HL-60/S4 treated with phorbol 12-myristate 13-acetate at 8.2 ng/mL for 4 days and 3 days (cell line): ENCODE results near the gene PCBP3.
"Not testable (repeated sequence)": the region's sequence is repeated elsewhere in the genome, so short reads cannot be mapped to it uniquely, and the experiment has no call there.

Experiments used
- in situ Hi-C: fragments of 300-500 bp; cut with MboI; formaldehyde crosslinking; loops from 2 replicates; pipeline ENCODE4 v1.15.0; 2022; ENCODE audit warnings: low sequenced_read_pairs

PCBP3 gene

DNA sequence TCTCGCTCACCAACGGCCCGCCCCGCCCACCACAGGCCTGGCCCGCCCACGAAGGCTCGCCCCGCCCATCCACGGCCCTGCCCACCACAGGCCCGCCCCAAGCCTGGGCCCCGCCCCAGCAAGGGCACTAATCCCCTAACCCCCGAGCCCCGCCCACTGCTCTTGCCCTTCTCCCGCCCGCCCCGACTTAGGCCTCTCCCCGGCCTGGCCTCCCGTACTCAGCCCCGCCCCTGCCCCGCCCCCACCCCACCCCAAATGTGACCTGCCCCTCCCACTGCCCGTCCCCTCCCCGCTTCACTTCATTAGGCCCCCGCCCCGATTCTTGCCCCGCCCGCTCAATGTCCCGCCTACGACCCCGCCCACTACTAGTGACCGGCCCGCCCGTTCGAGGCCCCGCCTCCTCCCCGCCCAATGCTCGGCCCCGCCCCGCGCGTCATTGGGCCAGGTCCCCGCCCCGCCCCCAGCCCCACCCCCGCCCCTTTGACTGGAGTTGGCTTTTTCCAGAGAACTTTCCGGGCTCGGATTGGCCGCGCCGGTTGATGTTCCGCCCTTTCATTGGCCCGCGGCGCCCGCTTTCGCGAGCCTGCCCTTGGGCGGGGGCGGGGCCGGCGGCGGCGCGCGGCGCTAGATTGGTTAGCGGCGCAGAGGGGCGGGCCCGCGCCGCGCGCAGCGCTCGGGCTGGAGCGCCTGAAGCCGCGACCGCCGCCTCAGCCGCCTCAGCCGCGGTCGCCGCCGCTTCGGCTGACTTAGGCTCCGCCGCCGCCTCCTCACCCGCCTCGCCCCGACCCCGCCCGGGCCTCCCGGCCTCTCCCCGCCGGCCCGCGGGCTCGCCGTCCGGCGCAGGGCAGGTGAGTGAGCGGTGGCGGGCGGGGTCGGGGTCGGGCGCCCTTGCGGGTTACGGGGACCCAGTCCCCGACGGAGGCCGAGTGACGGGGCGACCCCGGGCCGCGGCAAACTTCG lies at the start of gene PCBP3:
Gene PCBP3 (plus strand): TSS at position 705 of the 960 bp plus-strand sequence. CDS start 206,361 bp downstream, outside the sequence.
- in situ Hi-C loops = no loop called here

DNA sequence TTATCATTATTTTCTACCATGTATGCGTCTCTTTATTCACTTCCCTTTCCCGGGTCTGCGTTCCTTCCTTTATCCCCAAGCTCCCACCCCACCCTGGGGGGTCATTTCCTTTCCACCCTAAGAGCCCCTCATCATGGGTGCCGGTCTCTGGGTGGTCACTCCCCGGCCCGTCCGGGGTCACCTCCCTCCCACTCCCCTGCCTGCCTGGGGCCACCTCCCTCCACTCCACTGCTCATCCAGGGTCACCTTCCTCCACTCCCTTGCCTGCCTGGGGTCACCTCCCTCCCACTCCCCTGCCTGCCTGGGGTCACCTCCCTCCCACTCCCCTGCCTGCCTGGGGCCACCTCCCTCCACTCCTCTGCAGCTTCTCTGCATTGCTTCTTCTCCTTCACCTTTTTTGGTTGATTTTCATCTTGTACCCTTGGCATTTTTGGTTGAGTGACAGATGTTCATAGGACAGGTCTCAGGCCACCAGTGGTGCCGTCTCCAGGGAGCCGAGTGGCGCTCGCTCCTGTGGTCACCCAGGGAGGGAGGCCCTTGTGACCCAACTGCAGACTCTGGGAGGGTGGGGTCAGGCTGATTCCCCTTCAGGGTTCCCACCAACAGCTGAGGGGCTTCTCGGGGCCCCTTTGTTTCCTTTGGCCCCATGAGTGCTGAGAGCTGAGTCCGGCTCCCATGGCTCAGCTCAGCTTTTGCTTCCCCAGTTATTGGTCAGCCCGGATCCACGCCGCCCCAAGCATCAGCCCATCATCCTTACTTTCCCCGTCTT lies 48.6 kb upstream of the PCBP3 start:
- in situ Hi-C loops = no loop called here

DNA sequence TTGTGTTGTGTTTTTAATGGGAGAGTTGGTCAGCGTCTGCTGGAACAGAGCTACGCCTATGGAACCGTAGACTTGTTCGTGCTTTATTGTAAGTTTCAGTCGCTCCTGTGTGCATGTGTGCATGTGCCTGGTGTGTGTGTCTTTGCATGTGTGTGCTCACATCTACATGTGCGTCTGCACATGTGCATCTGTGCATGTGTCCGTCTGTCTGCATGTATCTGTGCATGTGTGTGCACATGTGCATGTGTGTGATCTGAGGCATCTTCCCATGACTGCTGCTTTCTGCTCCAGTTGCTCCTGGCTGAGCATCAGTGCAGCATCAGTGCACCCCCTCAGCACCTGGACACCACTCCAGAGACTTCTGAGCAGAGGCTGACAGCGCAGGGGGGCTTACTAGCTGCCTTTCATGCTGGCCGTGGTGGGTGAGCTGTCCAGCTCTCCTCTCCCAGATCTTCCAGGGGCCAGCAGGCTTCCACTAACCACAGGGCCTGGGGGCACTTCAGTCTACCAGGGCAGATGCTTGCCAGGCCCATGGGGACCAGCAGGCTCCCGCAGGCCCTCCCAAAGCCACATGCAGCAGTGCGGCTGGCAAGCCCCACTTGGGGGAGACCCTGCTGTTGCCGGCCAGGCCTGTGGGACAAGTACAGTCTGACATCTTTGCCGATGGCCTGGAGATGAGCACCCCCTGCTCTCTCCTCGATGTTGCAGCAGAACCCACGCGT lies 47.8 kb upstream of the PCBP3 start:
- in situ Hi-C loops = no loop called here

DNA sequence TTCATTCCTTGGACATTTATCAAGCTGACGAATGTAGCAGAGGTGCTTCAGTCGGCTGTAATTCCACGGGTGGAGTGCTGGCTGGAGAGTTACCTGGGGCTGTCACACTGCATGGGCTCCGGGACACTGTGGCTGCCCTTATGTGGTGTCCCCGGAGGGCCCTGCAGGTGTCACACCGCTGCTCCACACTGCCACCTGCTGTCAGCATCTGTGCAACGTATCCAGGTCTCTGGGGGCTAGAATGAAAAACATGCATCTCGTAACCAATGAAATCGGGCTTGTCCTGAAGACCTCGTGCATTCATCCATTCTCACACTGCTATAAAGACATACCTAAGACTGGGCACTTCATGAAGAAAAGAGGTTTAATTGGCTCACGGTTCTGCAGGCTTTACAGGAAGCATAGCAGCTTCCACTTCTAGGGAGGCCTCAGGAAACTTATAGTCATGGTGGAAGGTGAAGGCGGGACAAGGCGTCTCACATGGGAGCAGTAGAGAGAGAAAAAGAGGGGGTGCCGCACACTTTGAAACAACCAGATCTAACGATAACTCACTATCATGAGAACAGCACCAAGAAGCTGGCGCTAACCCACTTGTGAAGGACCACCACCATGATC lies 46.7 kb upstream of the PCBP3 start:
- in situ Hi-C loops = no loop called here

DNA sequence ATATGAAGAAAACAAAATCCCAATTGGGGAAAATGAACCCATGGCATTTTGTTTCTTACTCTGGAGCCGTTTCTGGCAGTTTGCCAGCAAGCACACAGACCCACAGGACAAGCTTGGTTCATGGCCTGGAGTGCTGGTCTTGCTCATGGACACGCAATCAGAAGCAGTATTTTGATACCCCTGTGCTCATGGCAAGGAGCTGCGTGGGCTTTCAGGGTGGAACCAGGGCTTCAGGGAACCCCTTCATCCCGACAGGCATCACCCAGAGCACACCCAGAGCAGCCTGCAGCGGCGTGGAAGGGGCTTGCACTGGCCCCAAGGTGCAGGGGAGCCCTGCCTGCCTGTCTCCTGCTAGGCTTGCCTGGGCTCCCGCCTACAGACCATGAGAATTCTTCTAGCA lies 45.4 kb upstream of the PCBP3 start:
- in situ Hi-C loops = no loop called here

DNA sequence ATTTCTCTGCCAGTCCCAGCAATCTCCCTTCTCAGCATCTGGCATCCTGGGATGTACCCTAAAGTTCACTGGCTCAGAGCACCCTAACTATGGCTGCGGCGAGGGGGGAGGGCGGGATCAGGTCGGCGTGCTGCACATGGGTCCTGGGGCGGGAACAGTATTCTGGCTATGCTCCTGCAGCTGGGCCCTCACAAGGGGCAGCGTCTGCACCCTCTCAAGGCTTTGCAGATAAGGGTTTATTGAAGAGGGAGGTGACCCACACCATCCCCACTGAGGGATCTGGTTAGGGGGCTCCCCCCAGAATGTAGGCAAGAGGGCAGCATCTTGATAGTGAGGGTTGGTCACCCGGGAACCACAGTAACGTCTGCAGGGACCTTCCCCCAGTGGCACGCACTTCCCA lies 44.9 kb upstream of the PCBP3 start:
- in situ Hi-C loops = no loop called here

DNA sequence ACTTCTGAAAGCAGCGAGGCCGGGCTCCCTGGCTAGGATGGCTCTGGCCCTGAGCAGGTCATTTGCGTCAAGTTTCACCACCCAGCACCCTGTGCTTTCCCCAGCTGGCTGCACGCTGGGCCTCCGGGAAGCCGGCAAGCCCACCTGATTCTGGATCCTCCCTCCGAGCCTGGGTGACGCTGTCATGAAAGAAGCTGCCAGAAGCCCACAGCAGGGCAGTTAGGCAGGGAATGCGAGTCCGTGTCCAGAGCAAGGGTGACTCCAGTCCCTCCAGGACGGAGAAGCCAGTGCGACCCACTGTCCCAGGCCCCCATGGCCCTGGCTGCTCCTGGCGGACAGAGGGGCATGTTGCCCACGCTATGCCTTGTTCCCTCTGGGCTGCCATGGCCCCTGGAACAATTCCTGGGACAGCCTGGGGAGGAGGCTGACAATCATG lies 44.4 kb upstream of the PCBP3 start:
- in situ Hi-C loops = no loop called here

DNA sequence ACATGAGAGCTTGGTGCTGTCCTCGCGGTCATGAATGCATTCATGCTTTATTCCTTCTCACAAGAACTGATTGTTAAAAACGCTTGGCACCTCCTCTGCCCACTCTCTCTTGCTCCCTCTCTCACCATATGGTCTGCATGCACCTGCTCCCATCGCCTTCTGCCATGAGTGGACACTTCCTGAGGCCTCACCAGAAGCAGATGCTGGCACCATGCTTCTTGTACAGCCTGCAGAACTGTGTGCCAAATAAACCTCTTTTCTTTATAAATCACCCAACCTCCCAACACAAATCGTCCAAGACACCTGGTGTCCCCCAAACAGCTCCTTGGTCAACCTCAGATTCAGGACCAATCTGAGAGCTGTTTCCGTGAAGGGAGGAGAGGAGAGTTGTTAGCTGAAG lies 43.3 kb upstream of the PCBP3 start:
- in situ Hi-C loops = no loop called here

DNA sequence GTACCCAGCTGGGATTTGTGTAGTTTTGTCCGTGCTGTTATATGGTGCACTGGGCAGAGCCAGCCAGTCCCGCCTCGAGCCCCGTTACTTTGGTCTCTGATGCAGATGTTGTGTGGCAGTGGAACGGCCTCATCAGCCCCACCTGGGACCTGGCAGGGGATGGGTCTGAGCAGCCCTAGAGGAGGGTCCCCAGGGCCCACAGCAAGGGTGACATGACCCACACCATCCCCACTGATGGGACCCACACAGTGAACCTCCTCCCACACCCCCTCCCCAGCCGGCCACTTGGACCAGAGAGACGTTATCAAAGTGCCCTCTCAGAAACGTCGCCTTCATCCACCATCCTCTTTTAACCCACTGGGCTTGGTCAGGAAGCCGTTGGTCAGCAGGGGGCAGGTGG lies 42.0 kb upstream of the PCBP3 start:
- in situ Hi-C loops = no loop called here

DNA sequence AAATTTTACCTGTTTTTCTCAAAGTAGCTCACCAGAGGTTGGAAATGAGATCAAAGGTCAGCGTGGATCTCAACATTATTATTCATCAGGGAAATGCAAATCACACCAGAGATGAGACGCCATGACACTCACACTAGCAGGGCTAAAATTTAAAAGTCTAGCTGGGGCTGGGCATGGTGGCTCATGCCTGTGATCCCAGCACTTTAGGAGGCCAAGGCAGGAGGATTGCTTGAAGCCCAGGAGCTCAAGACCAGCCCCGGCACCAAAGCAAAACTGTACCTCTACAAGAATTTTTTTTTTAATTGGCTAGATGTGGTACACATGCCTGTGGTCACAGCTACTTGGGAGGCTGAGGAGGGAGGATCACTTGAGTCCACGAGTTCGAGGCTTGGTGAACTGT lies 41.4 kb upstream of the PCBP3 start:
- in situ Hi-C loops = no loop called here

DNA sequence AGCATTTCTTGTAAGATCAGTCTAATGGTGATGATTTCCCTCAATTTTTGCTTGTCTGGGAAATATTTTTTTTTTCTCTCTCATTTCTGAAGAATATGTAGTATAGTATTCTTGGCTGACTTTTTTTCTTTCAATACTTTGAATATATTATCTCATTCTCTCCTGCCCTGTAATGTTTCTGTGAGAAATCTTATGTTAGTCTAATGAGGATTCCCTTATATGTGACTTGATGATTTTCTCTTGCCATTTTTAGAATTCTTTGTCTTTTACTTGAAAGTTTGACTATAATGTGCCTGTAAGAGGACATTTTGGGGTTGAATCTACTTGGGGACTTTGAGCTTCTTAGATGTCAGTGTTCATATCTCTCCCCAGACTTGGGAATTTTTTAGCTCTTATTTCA lies 40.0 kb upstream of the PCBP3 start:
- in situ Hi-C loops = no loop called here

DNA sequence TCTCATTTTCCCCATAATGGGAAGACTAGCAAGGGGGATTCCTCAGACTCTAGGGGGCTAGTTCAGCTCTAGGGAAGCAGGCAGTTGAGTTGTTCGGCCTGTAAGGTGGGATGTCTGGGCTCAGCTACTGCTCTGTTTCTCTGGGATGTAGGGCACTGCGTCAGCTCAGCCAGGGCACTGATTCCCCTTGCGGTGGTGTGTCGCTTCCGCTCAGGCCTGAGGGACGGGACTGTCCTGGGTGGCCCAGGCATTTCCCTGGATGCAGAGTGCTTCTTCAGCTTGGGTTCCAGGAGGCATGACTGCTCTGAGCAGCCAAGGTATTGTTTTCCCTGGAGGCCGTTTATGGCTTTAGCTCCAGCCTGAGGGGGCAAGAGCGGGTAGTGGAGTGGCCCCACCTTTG lies 38.8 kb upstream of the PCBP3 start:
- in situ Hi-C loops = not testable (repeated sequence)

DNA sequence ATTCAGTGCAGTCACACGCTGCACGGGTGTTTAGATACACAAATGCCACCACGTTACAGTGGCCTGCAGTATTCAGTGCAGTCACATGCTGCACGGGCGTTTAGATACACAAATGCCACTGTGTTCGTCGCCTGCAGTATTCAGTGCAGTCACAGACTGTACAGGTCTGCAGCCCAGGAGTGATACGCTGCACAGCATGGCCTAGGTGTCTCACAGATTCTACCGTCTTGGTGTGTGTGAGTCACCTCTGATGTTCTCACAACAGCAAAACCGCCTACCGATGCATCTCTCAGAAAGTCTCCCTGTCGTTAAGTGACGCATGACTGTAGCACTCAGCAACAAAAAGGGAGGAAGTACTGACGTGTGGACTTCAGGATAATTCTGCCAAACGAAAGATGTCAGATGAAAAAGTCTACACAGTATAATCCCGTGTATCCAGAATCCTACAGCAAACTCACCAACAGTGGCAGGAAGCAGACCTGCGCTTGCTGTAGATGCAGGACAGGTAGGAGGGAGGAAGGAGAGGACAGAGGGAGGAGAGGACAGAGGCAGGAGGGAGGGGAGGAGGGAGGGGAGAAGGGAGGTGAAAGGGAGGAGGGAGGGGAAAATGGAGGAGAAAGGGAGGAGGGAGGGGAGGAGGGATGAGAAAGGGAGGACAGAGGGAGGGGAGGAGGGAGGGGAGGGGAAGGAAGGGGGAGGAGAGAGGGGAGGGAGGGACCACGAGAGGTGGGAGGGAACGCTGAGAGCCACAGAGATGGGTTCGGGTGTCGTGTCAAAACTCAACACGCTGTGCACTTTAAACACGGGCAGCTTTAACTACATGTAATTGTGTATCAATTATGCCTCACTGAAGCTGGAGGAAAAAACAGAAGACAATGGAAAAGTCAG lies 36.3 kb upstream of the PCBP3 start:
- in situ Hi-C loops = no loop called here

DNA sequence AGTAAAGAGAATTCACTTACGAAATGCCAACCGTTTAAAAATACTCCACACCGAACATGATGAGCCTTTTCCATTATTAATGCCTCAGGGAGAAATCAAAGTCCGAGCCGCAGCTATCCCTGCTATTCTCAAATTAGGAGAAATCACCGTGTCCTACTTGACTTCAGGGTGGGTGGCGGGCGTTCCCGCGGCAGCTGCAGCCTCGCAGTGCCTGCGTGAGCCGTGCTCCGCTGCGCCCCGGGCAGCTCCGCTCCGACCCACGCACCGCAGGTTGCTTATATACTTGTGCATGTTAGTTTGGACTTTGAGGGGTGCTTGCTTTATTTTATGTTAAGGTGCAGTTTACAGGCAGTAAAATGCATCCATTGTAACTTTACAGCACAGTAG lies 35.6 kb upstream of the PCBP3 start:
- in situ Hi-C loops = no loop called here

DNA sequence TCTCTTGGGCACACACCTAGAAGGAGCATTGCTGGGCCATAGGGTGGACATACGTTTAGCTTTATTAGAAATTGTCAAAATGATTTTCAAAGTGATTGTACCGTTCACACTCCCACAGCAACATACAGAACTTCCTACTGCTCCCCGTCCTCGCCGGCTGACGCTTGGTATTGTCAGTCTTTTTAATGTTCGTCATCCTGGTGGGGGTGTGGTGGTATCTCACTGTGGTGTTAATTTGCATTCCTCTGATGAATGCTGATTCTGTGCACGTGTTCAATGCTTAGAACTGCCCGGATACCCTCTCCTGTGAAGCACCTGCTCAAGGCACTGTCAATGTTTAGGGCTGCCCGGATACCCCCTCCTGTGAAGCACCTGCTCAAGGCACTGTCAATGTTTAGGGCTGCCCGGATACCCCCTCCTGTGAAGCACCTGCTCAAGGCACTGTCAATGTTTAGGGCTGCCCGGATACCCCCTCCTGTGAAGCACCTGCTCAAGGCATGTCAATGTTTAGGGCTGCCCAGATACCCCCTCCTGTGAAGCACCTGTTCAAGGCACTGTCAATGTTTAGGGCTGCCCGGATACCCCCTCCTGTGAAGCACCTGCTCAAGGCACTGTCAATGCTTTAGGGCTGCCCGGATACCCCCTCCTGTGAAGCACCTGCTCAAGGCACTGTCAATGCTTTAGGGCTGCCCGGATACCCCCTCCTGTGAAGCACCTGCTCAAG lies 34.6 kb upstream of the PCBP3 start:
- in situ Hi-C loops = not testable (repeated sequence)

DNA sequence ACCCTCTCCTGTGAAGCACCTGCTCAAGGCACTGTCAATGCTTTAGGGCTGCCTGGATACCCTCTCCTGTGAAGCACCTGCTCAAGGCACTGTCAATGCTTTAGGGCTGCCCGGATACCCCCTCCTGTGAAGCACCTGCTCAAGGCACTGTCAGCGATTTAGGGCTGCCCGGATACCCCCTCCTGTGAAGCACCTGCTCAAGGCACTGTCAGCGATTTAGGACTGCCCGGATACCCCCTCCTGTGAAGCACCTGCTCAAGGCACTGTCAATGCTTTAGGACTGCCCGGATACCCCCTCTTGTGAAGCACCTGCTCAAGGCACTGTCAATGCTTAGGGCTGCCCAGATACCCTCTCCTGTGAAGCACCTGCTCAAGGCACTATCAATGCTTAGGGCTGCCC lies 33.9 kb upstream of the PCBP3 start:
- in situ Hi-C loops = not testable (repeated sequence)

DNA sequence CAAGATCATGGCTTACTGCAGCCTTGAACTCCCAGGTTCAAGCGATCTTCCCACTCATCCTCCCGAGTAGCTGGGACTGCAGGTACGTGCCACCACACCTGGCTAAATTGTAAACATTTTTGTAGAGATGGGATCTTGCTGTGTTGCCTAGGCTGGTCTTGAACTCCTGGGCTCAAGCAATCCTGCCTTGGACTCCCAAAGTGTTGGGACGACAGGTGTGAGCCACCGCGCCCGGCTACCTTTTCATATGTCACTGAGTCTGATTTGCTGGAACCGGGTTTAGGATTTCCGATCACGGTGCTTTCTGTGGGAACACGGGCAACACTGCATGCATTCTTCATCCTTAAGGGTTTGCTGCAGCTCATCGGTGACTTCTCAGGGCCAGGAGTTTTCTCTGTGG lies 32.2 kb upstream of the PCBP3 start:
- in situ Hi-C loops = no loop called here

DNA sequence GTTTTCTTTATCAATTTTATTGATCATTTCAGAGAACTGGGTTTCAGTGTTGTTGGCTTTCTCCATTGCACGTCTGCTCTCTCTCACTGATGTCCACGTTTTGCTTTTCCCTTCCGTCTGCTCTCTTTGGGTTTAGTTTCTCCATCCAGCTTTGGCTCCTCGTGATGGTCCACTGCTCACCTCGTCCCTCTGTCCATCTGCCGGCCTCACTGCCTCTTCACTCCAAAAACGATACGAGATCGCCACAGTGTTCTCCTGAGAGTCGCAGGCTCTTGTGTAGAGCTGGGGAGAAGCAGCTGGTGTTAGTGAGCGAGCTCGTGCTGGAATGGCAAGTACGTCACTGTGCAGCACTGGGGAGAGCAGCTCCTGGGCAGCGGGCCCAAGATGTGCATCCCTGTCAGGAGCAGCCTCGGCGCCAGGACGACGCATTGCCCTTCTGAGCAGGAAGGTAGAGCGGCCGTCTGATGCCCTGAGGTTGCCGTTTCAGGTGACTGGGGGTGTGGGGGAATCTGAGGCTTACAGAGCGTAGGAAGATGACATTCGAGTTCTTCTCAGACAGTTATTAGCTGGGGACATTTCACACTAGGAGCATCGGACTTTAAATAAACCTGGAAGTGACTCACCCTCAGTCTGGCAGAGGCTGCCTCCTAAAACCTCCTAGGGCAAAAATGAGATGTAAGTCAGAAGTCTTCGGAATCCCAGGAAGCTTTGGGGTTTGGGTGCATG lies 31.4 kb upstream of the PCBP3 start:
- in situ Hi-C loops = no loop called here

DNA sequence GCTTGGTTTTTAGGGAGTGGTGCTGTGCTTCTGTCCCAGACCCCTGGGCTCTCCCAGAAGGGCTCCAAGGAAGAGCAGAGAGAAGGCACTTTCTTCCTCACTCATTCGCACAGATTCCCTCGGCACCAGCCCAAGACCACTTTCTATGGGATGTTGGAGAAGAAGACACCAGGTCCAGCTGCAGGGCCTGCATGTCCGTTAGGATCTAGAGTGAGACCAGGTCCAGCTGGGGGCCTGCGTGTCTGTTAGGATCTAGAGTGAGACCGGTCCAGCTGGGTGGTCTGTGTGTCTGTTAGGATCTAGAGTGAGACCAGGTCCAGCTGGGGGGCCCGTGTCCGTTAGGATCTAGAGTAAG lies 30.9 kb upstream of the PCBP3 start:
- in situ Hi-C loops = not testable (repeated sequence)
